ENCODE results near the gene FEM1B.

Gene FEM1B

DNA sequence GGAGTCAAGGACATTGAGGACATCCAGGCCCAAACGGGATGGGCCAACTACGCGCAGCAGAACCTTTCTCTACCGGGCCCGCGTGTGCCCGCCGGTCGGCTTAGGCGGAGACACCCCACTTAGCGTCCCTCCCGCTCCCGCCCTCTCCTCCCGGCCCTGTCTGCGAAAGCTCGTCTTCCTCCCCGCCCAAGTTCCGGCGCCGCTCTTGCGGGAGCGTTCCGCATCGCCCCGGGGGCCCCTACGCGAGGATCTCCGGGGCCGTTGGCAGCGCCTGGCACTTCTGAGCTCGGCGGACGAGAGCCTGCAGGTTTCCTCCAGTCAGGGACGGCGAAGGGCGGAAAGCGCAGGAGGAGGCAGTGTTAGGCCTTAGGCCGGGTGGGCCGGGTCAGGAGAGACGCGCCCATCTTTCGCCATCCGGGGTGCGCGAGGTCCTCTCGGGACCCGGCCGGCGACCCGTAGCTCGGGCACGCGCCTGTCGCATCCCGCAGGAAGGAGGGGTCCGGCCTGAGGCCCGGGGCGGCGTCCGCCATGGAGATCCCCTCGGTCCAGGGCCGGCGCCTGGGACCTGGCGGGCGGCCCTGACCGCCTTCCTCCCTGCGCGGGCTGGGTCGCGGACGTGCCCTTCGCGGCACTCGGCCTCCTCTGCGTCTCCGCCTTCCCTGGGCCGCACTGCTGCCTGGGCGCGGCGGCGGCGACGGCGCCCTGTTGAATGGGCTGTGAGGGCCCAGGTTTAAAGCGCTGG lies at the start of gene FEM1B:
FEM1B (plus strand) TSS at position 143 of the 742 bp plus-strand sequence. CDS start 673 bp downstream, outside the sequence.
- in situ Hi-C loops (cut with HindIII; ENCODE audit: low sequenced_read_pairs), result no loop called here

DNA sequence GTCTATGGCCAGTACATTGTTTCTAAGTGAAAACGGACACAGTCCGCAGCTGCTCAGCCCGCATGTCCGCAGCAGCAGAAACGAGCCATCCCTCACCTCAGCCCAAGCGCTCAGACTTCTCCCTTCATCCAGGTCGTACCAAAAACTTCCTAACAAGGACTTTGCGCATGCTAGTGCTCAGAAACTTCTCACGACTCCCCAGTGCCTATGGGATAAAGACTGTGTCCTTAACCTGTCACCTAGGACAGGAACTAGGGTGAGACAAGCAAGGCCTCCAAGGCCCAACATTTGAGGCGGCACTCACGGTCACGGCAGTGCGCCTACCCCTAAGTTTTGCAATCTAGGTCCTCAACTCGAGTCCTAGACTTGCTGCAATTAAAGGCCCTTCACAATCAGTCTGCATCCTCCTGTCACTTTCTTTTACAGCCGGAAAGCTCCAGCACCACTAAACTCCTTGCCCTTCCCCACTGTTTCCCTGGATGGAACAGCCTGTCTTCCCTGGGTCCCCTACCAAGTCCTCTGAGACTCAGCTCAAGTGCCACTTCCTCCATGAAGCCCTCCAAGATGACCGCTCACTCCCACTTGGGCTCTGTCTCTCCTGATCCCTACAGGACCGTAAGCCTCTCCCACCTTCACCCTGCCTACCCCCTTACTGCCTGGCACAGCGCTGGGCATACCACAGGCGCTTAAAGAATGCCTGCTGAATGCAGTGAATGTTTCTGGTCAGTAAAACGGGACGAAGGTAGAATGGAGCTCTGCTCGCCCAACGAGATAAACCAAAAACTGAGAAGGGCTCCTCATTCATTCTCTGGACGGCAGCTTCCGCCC lies 49.2 kb upstream of the FEM1B start:
- in situ Hi-C loops (cut with HindIII; ENCODE audit: low sequenced_read_pairs), result no loop called here

DNA sequence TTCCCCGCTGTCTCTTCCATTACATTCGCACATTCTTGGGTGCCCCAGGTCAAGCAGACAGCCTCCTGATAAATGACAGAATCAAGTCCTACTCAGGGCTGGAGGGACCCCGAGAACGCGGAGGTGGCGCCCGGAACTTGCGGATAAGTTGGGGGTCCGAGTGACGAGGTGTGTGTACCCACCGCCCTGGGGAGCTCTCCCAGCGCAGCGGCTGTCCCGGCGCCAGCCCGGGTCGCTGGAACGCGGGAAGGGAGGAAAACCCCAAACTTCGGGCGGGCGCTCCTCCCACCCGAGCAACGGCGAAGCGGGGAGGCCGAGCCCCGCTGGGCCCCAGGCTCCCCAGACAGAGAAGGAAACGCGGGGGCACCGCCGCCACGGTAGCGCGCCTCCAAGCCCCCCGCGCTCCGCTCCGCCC lies 48.6 kb upstream of the FEM1B start:
- in situ Hi-C loops (cut with HindIII; ENCODE audit: low sequenced_read_pairs), result no loop called here

DNA sequence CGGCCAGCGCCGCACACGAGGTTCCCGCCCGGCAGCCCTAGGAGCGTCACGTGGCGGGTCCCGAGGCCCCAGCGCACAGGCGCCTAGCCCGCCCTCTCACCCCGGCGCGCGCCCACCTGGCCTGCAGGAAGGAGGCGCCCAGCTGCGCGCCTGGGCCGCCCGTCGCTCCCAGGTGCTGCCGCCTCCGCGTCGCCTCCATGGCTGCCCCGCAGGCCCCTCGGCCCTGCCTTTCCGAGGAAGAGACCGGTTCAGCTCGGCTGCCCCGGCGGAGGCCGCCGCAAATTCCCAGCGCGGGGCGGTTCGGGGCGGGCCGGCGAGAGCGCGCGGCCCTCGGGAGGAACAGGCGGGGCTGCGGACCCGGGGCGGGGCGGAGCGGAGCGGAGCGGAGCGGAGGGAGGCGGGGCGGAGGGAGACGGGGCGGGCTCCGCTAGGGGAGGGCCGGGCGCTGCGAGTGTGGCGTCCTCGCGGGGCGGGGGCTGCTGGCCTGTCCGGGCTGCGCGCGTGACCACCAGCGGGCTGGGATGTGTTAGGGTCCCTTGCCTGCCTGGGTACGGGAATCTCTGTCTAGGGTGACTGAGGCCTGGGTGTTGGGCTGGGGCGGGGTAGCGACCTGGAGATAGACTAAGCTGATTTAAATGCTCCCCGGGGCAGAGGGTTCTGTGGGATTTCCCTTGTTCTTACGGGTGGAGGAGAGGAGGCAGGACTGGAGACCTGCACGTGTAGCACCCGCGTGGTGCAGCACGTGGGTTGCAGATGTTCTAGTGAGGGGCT lies 48.0 kb upstream of the FEM1B start, which contains the start of gene CLN6:
CLN6 (minus strand) TSS at position 343 of the 771 bp plus-strand sequence; CDS start at position 199, 144 bp downstream.
- in situ Hi-C loops (cut with HindIII; ENCODE audit: low sequenced_read_pairs), result loop anchor here (5.0 kb wide), 1 partner anchor 68 kb away; no protein-coding TSS in a partner anchor

DNA sequence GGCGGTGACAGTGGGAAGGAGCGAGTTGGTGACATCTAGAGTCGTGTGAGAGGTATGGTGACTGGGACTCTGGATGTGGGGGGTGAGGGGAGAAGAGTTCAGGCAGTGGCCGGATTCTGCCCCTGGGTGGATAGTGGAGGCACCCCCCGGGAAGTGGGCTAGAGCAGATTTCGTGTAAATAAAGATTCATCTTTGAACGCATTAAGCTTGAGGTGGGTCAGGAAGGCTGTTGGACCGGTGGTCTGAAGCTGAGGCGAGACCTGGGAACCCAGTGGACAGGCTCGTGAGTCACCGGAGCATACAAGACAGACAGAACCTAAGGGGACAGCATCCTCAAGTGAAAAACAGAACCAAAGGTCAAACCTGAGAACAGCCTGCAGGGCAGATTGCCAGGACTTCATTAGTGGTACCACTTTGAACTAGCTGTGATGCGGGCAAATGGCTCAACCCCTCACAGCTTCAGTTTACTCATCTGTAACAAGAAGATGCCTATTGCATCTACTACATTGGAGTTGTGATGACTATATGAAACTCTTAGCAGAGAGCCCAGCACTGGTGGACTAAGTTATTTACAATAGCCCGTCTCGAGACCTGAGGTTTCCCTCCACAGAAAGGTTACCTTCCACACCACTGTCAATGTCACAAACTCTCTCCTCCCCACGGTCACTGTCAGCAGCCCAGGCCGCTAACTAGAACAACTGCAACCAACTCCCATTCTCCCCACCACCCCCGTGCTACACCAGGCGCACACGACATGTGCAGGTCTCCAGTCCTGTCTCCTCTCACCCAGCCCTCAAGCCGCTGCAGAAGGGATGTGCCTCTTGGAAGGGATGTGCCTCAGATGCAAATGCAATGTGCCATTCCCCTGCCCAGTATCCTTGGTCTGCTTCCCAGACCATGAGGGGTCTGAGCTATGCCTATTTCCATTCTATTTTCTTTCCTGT lies 47.1 kb upstream of the FEM1B start:
- in situ Hi-C loops (cut with HindIII; ENCODE audit: low sequenced_read_pairs), result loop anchor here (5.0 kb wide), 1 partner anchor 67 kb away; no protein-coding TSS in a partner anchor

DNA sequence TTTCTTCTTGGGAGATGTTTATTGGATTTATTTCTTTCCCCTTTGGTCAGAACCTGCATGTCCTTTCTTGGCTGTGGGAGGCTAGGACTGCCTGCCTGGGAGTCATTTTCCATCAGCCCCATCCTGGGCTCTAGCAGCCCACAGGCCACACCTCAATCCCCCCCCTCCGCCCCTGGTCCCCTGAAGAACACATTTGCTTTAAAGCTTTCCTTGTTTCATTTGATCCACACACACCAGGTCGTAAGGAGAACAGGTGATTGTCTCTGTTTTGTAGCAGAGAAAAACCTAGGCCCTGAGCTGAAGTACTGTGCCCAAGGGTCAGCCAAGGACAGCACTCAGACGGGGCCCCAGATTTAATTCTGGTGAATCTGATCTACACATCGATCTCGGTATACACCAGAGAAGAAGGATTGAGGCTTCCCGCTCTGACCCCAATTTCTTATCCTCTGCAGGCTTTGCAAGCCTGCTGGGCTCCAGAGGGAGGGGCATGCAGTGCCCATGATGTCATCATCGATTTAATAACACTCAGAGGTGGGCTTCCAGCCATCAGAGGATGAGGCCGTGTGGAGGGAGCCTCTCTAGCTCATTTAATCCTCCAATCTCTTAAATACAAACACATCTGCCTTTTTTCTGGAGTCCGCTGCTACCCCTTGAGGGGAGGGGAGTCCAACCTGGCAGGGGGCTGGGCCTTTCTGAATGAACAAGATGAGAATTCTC lies 46.3 kb upstream of the FEM1B start:
- in situ Hi-C loops (cut with HindIII; ENCODE audit: low sequenced_read_pairs), result loop anchor here (5.0 kb wide), 1 partner anchor 66 kb away; no protein-coding TSS in a partner anchor

DNA sequence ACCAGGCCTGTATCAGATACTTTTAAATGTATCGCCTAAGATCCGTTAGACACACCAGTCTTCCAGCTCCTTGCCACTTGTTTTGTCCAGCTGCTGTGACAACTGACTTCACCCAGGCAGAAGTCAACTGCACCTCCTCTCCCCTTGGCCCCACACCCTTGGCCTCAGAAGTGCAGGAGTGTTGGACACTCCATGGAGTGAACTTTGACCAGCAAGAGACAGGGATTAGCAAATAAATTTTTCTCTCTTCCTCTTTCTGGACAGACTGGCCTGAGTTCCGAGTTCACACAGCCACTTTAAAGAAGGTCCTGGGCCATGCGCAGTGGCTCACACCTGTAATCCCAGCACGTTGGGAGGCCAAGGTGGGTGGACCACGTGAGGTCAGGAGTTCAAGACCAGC lies 45.1 kb upstream of the FEM1B start:
- in situ Hi-C loops (cut with HindIII; ENCODE audit: low sequenced_read_pairs), result loop anchor here (5.0 kb wide), 1 partner anchor 65 kb away; no protein-coding TSS in a partner anchor

DNA sequence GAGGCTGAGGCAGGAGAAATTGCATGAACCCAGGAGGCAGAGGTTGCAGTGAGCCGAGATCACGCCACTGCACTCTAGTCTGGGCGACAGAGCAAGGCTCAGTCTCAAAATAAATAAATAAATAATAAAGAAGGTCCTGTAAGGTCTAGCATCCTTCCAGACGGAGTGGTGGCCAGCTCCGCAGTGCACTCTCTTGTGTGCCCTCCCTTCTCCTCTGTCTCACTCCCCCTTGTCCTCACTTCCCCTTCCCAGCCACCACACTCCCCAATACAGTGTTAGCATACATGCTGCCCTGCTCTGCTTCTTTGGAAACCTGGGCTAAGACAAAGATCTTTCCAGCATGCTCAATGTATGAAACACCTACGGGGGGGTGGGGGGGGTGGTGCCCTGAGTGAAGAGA lies 44.6 kb upstream of the FEM1B start:
- in situ Hi-C loops (cut with HindIII; ENCODE audit: low sequenced_read_pairs), result loop anchor here (5.0 kb wide), 1 partner anchor 64 kb away; no protein-coding TSS in a partner anchor

DNA sequence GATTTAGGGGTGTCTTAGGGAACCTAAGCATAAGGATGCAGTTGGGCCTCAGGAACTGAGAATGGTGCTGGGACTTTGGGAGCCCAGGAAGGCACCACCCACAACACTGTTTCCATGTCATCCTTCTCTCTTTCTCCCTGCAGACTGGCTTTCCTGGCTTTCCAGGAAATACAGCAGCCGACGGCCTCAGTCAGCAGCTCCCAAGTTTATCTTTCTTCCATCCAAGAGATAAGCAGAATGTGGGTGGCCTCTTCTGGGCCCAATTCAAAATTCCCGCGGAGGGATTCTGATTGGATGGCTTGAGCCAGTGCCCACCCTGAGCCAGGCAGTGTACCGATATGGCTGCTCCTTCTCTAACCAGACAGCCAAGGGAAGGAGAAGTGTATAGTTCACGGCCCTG lies 43.5 kb upstream of the FEM1B start:
- in situ Hi-C loops (cut with HindIII; ENCODE audit: low sequenced_read_pairs), result loop anchor here (5.0 kb wide), 1 partner anchor 63 kb away; no protein-coding TSS in a partner anchor

DNA sequence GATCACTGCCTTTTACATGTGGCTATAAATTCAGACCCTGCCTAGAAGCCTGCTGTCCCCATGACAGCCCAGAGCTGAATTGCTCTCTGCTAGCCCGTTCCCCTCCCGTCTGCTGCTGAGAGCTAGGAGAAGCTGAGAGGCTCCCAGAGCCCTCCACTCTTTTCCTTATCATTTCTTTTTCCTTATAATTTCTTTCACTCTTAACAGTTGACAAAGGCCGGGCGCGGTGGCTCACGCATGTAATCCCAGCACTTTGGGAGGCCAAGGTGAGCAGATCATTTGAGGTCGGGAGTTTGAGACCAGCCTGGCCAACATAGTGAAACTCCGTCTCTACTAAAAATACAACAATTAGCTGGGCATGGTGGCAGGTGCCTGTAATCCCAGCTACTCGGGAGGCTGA lies 43.0 kb upstream of the FEM1B start:
- in situ Hi-C loops (cut with HindIII; ENCODE audit: low sequenced_read_pairs), result loop anchor here (5.0 kb wide), 1 partner anchor 63 kb away; no protein-coding TSS in a partner anchor

DNA sequence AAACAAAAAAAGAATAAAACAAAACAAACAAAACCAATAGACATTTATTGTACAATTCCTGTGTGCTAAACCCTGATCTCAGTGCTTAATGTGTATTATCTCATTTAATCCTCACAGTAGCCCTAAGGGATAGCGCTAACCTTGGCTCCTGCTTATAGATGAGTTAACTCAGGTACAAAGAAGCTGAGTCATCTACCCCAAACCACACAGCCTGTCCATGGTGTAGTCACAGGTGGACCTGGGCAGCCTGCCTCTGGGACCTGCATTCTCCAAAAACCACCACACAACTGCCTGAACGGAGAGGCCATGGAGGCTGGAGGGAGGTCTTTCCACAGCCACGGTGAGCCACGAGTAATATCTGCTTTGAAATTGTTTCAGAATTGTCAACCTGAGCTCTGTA lies 42.5 kb upstream of the FEM1B start:
- in situ Hi-C loops (cut with HindIII; ENCODE audit: low sequenced_read_pairs), result no loop called here

DNA sequence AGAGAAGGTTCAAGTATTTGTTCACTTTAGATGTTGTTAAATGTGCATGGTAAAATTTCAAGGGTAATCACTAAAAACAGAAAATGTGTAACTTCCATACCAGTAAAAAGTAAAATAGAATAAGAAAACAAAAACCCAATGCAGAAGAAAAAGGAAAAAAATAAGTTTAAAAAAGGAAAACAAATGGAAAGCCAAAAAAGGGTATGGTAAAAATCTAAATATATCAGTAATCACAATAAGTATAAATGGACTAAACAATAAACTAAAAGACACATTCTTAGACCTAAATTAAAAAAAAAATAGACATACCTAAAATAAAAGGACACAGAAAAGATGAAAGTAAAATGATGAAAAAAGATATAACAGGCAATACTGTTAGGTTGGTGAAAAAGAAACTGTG lies 38.5 kb upstream of the FEM1B start:
- in situ Hi-C loops (cut with HindIII; ENCODE audit: low sequenced_read_pairs), result no loop called here

DNA sequence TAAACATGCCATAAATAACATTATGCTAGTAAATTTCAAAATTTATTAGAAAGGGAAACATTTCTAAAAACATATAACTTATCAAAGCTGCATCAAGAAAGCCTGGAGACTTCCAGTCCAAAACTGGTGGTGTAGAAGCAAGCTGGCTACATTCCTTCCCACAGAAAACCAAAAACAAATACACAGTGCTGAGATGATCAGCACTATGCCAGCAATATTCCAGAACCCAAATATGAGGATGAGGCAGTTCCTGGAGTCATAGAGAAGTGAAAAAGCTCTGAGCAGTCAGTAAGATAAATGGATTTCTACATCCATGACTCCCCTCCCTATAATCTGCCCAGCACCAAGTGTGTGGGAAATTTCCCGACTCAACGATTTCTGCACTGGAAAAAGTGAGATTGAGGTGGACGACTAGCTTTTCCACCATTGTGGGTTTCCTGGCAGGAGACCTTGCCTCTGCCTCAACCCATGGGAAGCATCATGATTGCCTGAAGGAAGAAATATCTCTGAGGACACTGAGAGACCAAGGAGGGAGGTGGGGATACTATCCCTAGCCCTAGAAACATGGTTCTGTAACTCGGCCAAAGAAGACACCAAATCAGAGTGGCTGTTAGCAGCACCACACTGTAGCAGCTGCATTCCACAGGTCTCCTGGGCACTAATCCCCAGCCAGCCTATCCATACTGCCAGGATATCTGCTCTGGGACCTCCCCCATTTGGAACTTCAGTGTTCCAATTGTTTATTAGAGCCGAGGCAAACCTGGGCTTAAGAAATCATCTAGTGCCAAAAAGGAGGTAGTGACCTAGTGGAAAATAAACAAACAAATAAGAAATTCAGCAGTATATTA lies 36.2 kb upstream of the FEM1B start:
- in situ Hi-C loops (cut with HindIII; ENCODE audit: low sequenced_read_pairs), result no loop called here

DNA sequence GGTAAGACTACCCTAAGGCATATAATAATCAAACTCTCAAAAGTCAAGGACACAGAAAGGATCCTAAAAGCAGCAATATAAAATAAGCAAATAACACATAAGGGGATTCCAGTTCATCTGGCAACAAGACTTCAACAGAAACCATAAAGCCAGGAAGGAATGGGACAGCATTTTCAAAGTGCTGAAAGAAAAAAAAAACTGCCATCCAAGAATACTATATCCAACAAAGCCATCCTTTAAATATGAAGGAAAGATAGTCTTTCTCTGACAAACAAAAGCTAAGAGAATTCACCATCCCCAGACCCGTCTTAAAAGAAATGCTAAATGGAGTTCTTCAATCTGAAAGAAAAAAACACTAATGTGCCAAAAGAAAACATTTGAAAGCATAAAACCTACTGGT lies 33.3 kb upstream of the FEM1B start:
- in situ Hi-C loops (cut with HindIII; ENCODE audit: low sequenced_read_pairs), result no loop called here

DNA sequence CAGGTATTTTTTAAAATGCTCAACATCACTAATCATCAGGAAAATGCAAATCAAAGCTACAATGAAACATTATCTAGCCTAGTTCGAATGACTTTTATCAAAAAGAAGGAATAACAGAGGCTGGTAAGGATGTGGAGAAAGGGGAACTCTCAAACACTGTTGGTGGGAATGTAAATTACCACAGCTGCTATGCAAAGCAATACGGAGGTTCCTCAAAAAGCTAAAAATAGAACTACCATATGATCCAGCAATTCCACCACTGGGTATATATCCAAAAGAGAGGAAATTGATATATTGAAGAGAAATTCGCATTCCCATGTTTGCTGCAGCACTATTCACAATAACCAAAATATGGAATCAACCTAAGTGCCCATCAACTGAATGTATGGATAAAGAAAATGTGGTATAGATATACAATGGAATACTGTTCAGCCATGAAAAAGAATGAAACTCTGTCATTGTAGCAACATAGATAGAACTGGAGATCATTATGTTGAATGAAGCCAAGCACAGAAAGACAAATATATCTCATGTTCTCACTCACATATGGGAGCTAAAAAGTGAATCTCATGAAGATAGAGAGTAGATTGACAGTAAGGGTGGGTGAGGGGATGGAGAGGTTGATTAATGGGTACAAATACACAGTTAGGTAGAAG lies 28.4 kb upstream of the FEM1B start:
- in situ Hi-C loops (cut with HindIII; ENCODE audit: low sequenced_read_pairs), result no loop called here

DNA sequence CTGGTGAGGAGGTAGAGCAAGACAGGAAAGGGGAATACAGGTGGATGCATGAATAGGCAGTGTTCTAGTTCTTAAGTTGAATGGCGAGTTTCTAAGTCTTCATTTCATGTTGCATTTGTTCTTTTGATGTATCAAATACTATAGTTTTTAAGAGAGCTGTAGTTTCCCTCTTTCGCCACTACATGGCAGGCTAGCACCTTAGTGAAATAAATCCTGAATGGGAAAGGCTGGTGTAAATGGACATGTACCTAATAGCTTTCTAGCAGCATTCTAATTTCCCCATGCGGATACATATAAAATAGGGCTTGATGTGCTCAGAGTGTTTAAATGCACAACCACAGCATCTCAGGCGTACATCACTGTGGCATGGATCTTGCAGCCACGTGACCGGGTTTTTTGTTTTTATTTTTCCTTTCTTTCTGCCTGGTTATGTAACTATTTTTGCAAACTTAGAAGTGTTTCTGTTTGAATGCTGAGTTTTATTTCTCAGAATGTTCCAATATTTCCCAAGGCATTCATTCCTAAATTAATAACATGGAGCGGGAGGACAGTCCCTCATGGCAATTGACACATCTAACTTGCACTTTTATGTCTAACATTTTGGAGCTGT lies 24.5 kb upstream of the FEM1B start:
- in situ Hi-C loops (cut with HindIII; ENCODE audit: low sequenced_read_pairs), result no loop called here

Data from endothelial cell of hepatic sinusoid (primary cell).